ENCODE measurements around the gene TSPAN5. TPM values are rescaled to one million over a fixed set of nuclear protein-coding genes. Genes with fewer than 3 reads are reported as not detected.

TSPAN5 gene
- total RNA-seq, 2 donors from 2014 or later, result 1.8 to 2.0 TPM

- no peak for ATAC-seq
- H3K4me3 ChIP-seq, result no peak overlapping the region
- intact Hi-C loops (cut with DNase I), result no loop called here
- H3K36me3 ChIP-seq (replicated peaks in 1 of 2; ENCODE audit: insufficient read depth in 1 of 2, low read depth in 2 of 2), result no peaks in the 10 kb centered on the region
- no peaks in the 10 kb centered on the region for H3K9me3 ChIP-seq
- no peak overlapping the region for H3K27ac ChIP-seq
- H3K27me3 ChIP-seq, result no peaks in the 10 kb centered on the region
- no peak for DNase-seq
- H3K4me1 ChIP-seq, result peaks cover 8% of the 10 kb centered on the region
- WGBS, 2 donors, result 70 to 81% methylated on average over 5 of the region's 5 CpGs
- TF ChIP-seq CTCF (IDR thresholded peaks at IDR 0.05) (no peak), POLR2A (IDR thresholded peaks at IDR 0.05) (no peak)
These were observed 4.2 kb downstream of the TSPAN5 start for GRCh38 chr4:98653890-98654867.

DNA sequence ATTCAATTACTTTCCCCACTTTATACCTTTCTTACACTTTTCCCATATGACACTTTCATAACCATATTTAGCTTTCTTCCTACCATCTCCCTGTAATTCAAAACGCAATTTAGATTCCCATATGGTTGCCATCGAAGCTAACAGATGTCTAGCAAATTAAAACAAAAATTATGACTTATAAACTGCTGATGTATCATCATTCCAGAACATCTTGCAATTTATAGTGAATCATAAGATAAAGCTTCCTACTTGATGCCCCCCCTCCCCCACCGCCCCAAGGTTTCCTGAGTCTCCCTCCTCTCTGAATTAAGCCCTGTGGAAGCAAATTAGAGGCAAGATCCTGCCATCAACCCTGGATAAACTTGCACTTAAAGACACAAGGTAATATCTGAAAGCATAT is 5.4 kb downstream of the TSPAN5 start:
- TF ChIP-seq CTCF (IDR thresholded peaks at IDR 0.05) (no peak), POLR2A (IDR thresholded peaks at IDR 0.05) (no peak)
- H3K4me3 ChIP-seq, result no peak overlapping the region
- intact Hi-C loops (cut with DNase I), result no loop called here
- H3K27me3 ChIP-seq, result no peaks in the 10 kb centered on the region
- no peak overlapping the region for H3K27ac ChIP-seq
- WGBS, 2 donors, result 85 to 89% methylated on average over 3 of the region's 3 CpGs
- no peaks in the 10 kb centered on the region for H3K36me3 ChIP-seq (replicated peaks in 1 of 2; ENCODE audit: insufficient read depth in 1 of 2, low read depth in 2 of 2)
- peaks cover 8% of the 10 kb centered on the region for H3K4me1 ChIP-seq
- H3K9me3 ChIP-seq, result no peaks in the 10 kb centered on the region
- ATAC-seq, result no peak
- DNase-seq, result no peak

DNA sequence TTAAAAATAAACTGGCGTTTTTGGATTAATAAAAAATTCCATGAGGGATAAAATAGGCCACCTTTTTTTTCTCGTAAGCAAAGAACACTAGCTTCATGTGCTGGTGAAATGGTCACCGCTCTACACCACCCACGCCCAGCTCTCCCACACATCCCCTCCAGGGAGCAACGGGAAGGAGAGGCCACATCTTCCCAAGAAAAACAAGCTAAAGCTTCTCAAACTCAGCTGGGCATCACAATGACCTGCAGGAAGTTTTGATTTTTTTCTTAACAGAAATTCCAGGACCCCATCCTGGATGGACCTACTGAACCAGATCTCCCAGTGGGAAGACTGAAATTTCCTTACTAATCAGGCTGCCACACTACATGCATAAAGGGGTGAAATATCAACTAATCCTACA is 9.8 kb downstream of the TSPAN5 start:
- Histone ChIP-seq H3K27ac (no peak overlapping the region), H3K27me3 (no peaks in the 10 kb centered on the region), H3K4me1 (no peaks in the 10 kb centered on the region), H3K9me3 (no peaks in the 10 kb centered on the region), H3K4me3 (no peak overlapping the region), H3K36me3 (replicated peaks in 1 of 2; ENCODE audit: insufficient read depth in 1 of 2, low read depth in 2 of 2) (no peaks in the 10 kb centered on the region)
- ATAC-seq, result no peak
- 84 to 86% methylated on average over 5 of the region's 5 CpGs for WGBS, 2 donors
- intact Hi-C loops (cut with DNase I), result no loop called here
- DNase-seq, result no peak
- TF ChIP-seq POLR2A (IDR thresholded peaks at IDR 0.05) (no peak), CTCF (IDR thresholded peaks at IDR 0.05) (no peak)

DNA sequence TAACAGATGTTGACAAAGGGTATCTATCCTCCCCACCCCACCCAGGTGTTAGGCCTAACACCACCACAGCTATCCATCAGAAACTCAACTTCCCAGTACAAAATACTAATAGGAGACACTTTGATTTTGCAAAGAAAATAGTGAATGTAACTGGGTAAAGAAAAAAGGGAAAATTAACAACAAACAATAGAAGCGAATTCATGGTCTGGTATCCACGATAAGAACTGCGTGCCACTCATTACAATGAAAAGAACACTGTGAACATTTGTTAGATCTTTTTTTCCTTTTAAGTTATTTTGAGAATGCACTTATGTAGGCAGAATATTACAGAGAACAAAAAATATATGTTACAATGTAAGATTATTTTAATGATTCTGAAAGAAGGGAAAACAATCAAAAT is 12.0 kb downstream of the TSPAN5 start:
- Histone ChIP-seq H3K27ac (no peak overlapping the region), H3K4me3 (no peak overlapping the region), H3K4me1 (no peaks in the 10 kb centered on the region), H3K36me3 (replicated peaks in 1 of 2; ENCODE audit: insufficient read depth in 1 of 2, low read depth in 2 of 2) (no peaks in the 10 kb centered on the region), H3K9me3 (no peaks in the 10 kb centered on the region), H3K27me3 (no peaks in the 10 kb centered on the region)
- 93 to 96% methylated on average over 3 of the region's 3 CpGs for WGBS, 2 donors
- DNase-seq, result no peak
- ATAC-seq, result no peak
- intact Hi-C loops (cut with DNase I), result no loop called here
- TF ChIP-seq POLR2A (IDR thresholded peaks at IDR 0.05) (no peak), CTCF (IDR thresholded peaks at IDR 0.05) (no peak)

GRCh38 chr4:98645527-98645926 is 12.9 kb downstream of the TSPAN5 start:
- intact Hi-C loops (cut with DNase I), result no loop called here
- Histone ChIP-seq H3K36me3 (replicated peaks in 1 of 2; ENCODE audit: insufficient read depth in 1 of 2, low read depth in 2 of 2) (no peaks in the 10 kb centered on the region), H3K4me3 (no peak overlapping the region), H3K4me1 (no peaks in the 10 kb centered on the region), H3K9me3 (no peaks in the 10 kb centered on the region), H3K27me3 (no peaks in the 10 kb centered on the region), H3K27ac (no peak overlapping the region)
- TF ChIP-seq POLR2A (IDR thresholded peaks at IDR 0.05) (no peak), CTCF (IDR thresholded peaks at IDR 0.05) (no peak)
- no peak for DNase-seq
- no peak for ATAC-seq
- WGBS, 2 donors, result 93 to 96% methylated on average over 6 of the region's 6 CpGs
